Upper lobe of right lung (tissue), 1 donor: Measurements from ENCODE around the gene EYS. TPM values are rescaled to one million over a fixed set of nuclear protein-coding genes. Genes with fewer than 3 reads are reported as not detected.

Source experiments
- ATAC-seq: fragments of 200-7000 bp; cut with Tn5 transposase; one replicate; pipeline ENCODE4 v1.9.1; 2020; ENCODE audit warnings: mild to moderate bottlenecking, moderate library complexity
- DNase-seq: peaks from one replicate; pipeline ENCODE4 v3.0.0-alpha.2; 2020
- H3K27ac ChIP-seq: fragments of 200-600 bp; one replicate; pipeline ENCODE4 v1.8.0; 2022
- H3K27me3 ChIP-seq: fragments of 200-600 bp; one replicate; pipeline ENCODE4 v1.8.0; 2022; ENCODE audit warnings: mild to moderate bottlenecking
- H3K36me3 ChIP-seq: fragments of 200-600 bp; one replicate; pipeline ENCODE4 v1.8.0; 2022
- H3K4me1 ChIP-seq: fragments of 200-600 bp; one replicate; pipeline ENCODE4 v1.8.0; 2022
- H3K4me3 ChIP-seq: fragments of 200-600 bp; one replicate; pipeline ENCODE4 v1.8.0; 2022; ENCODE audit warnings: mild to moderate bottlenecking
- H3K9me3 ChIP-seq: fragments of 200-600 bp; one replicate; pipeline ENCODE4 v1.8.0; 2022
- CTCF ChIP-seq: fragments of 200-600 bp; IDR thresholded peaks from one replicate; pipeline ENCODE4 v1.8.0; 2022; ENCODE audit warnings: antibody characterized with exemption
- intact Hi-C: fragments of 100-400 bp; cut with DNase I; formaldehyde crosslinking; loops from one replicate; pipeline ENCODE4 v1.11.0; 2022
- total RNA-seq: library from RNA; stranded (reverse); fragmentation: NEBNext Ultra II Directional; extraction: Animal tissue kit (Norgen Biotek cat#: 25700); gene quantifications from one replicate; pipeline ENCODE4 v1.2.1, GENCODE V29; 2021
- donor health status: DM: no; HTN: yes; CAD: no; lungs with severe emphysema.

EYS gene
- total RNA-seq, 1 donor from 2014 or later, result not detected

GRCh38 chr6:64445038-64445437 lies 1262.0 kb downstream of the EYS start:
- TF ChIP-seq CTCF, result no peak
- Histone ChIP-seq H3K4me3 (no peak overlapping the region), H3K27ac (no peak overlapping the region), H3K9me3 (no peaks in the 10 kb centered on the region), H3K4me1 (no peaks in the 10 kb centered on the region), H3K27me3 (no peaks in the 10 kb centered on the region), H3K36me3 (no peaks in the 10 kb centered on the region)
- ATAC-seq (no peak), DNase-seq (no peak)
- intact Hi-C loops, result no loop called here

- intact Hi-C loops, result no loop called here
- TF ChIP-seq CTCF, result no peak
- Histone ChIP-seq H3K9me3 (no peaks in the 10 kb centered on the region), H3K4me3 (no peak overlapping the region), H3K4me1 (no peaks in the 10 kb centered on the region), H3K27me3 (no peaks in the 10 kb centered on the region), H3K27ac (no peak overlapping the region), H3K36me3 (no peaks in the 10 kb centered on the region)
- DNase-seq (no peak), ATAC-seq (no peak)
Measured at GRCh38 chr6:64439274-64439673, 1267.8 kb downstream of the EYS start.

- H3K4me1 ChIP-seq, result no peaks in the 10 kb centered on the region
- no peaks in the 10 kb centered on the region for H3K36me3 ChIP-seq
- ATAC-seq, result no peak
- no peaks in the 10 kb centered on the region for H3K9me3 ChIP-seq
- H3K27ac ChIP-seq, result no peak overlapping the region
- no peak overlapping the region for H3K4me3 ChIP-seq
- no peak for DNase-seq
- no peaks in the 10 kb centered on the region for H3K27me3 ChIP-seq
- no peak for TF ChIP-seq CTCF
- intact Hi-C loops, result no loop called here
Measured at GRCh38 chr6:64437996-64438395, 1269.0 kb downstream of the EYS start.

- intact Hi-C loops, result no loop called here
- no peak overlapping the region for H3K27ac ChIP-seq
- no peak for ATAC-seq
- H3K4me1 ChIP-seq, result no peaks in the 10 kb centered on the region
- TF ChIP-seq CTCF, result no peak
- H3K4me3 ChIP-seq, result no peak overlapping the region
- no peaks in the 10 kb centered on the region for H3K9me3 ChIP-seq
- H3K36me3 ChIP-seq, result no peaks in the 10 kb centered on the region
- H3K27me3 ChIP-seq, result no peaks in the 10 kb centered on the region
- DNase-seq, result no peak
Measured at GRCh38 chr6:64429926-64430325, 1277.1 kb downstream of the EYS start.

DNA sequence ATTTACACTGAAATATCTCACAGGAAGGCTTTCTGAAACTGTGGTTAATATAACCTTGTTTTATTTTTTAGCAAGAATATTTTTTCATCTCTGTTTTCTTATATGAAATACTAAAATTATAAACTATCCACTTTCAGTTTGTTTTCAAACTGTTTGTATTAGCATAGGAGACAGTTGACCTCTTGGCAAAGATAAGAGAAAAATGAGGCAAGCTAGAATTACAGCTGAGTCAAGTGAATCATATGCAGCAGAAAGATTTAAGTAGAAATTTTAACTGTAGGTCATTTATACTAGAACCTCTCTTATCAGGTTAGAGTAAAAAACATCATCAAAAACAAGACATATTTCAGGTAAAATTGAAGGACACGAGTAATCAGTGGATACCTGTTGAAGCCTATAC lies 1278.8 kb downstream of the EYS start:
- Histone ChIP-seq H3K36me3 (no peaks in the 10 kb centered on the region), H3K4me3 (no peak overlapping the region), H3K9me3 (no peaks in the 10 kb centered on the region), H3K4me1 (no peaks in the 10 kb centered on the region), H3K27me3 (no peaks in the 10 kb centered on the region), H3K27ac (no peak overlapping the region)
- no peak for TF ChIP-seq CTCF
- ATAC-seq (no peak), DNase-seq (no peak)
- intact Hi-C loops, result no loop called here

GRCh38 chr6:64415926-64416325 lies 1291.1 kb downstream of the EYS start:
- H3K27me3 ChIP-seq, result no peaks in the 10 kb centered on the region
- ATAC-seq, result no peak
- H3K9me3 ChIP-seq, result no peaks in the 10 kb centered on the region
- no peak for TF ChIP-seq CTCF
- no peaks in the 10 kb centered on the region for H3K36me3 ChIP-seq
- no peak for DNase-seq
- H3K4me3 ChIP-seq, result no peak overlapping the region
- intact Hi-C loops, result no loop called here
- no peaks in the 10 kb centered on the region for H3K4me1 ChIP-seq
- H3K27ac ChIP-seq, result no peak overlapping the region
